ENCODE results near the gene PPP1R1C.
"Not testable (repeated sequence)": the region's sequence is repeated elsewhere in the genome, so short reads cannot be mapped to it uniquely, and the experiment has no call there.

The PPP1R1C gene

GRCh38 chr2:181985632-181986205 lies at the start of gene PPP1R1C:
TSS of gene PPP1R1C (plus strand) at chr2:181985853. CDS start at chr2:181986111, 258 bp downstream.
- DNase-seq, result no peak

- DNase-seq, result no peak
Observed at GRCh38 chr2:181937473-181937872, 48.2 kb upstream of the PPP1R1C start.

GRCh38 chr2:181943411-181944124 lies 42.1 kb upstream of the PPP1R1C start:
- no peak for DNase-seq

GRCh38 chr2:181944164-181944913 lies 41.3 kb upstream of the PPP1R1C start:
- no peak for DNase-seq

- DNase-seq, result no peak
Observed at GRCh38 chr2:181944914-181945291, 40.8 kb upstream of the PPP1R1C start.

- DNase-seq, result no peak
Observed at GRCh38 chr2:181946444-181947127, 39.1 kb upstream of the PPP1R1C start.

- no peak for DNase-seq
Observed at GRCh38 chr2:181947273-181947672, 38.4 kb upstream of the PPP1R1C start.

GRCh38 chr2:181948227-181948626 lies 37.4 kb upstream of the PPP1R1C start:
- DNase-seq, result no peak

- DNase-seq, result no peak
Observed at GRCh38 chr2:181949047-181949446, 36.6 kb upstream of the PPP1R1C start.

GRCh38 chr2:181952404-181953226 lies 33.0 kb upstream of the PPP1R1C start:
- DNase-seq, result no peak

GRCh38 chr2:181953881-181954537 lies 31.6 kb upstream of the PPP1R1C start:
- DNase-seq, result no peak

- no peak for DNase-seq
Observed at GRCh38 chr2:181954538-181954883, 31.1 kb upstream of the PPP1R1C start.

GRCh38 chr2:181955010-181955409 lies 30.6 kb upstream of the PPP1R1C start:
- DNase-seq, result no peak

GRCh38 chr2:181955866-181956265 lies 29.8 kb upstream of the PPP1R1C start:
- not testable (repeated sequence) for DNase-seq

GRCh38 chr2:181957668-181958067 lies 28.0 kb upstream of the PPP1R1C start:
- no peak for DNase-seq

- DNase-seq, result no peak
Observed at GRCh38 chr2:181958726-181959125, 26.9 kb upstream of the PPP1R1C start.

GRCh38 chr2:181959508-181959907 lies 26.1 kb upstream of the PPP1R1C start:
- no peak for DNase-seq

- not testable (repeated sequence) for DNase-seq
Observed at GRCh38 chr2:181961167-181961566, 24.5 kb upstream of the PPP1R1C start.

GRCh38 chr2:181962142-181962541 lies 23.5 kb upstream of the PPP1R1C start:
- DNase-seq, result no peak

GRCh38 chr2:181970160-181970794 lies 15.4 kb upstream of the PPP1R1C start:
- no peak for DNase-seq

- DNase-seq, result no peak
Observed at GRCh38 chr2:181971032-181971431, 14.6 kb upstream of the PPP1R1C start.
